Measurements from ENCODE around the gene ANKH.

GRCh38 chr5:14757850-14758249 is 113.7 kb downstream of the ANKH start:
- TF ChIP-seq POLR2A (IDR thresholded peaks at IDR 0.05), result no peak
- TF ChIP-seq CTCF (IDR thresholded peaks at IDR 0.05 in 8 of 11, conservative IDR thresholded peaks at IDR 0.05 in 3 of 11), result no peak
- no peak for TF ChIP-seq POLR2AphosphoS5 (IDR thresholded peaks at IDR 0.05)
